T-helper 17 cell (primary cell): ENCODE measurements around the gene SUSD5. TPM values are rescaled to one million over a fixed set of nuclear protein-coding genes. Genes with fewer than 3 reads are reported as not detected.
A peak's percentile ranks its signal among the peaks of the same experiment; 100 is the strongest.
"Not testable (repeated sequence)": the region's sequence is repeated elsewhere in the genome, so short reads cannot be mapped to it uniquely, and the experiment has no call there.

Experiments
- ATAC-seq: fragments of 150-1000 bp; cut with Tn5 transposase; 2 replicates; pipeline ENCODE4 v1.10.0; 2021; ENCODE audit warnings: mild to moderate bottlenecking, moderate library complexity
- DNase-seq, 3 donors: peaks; one replicate each; pipeline versions ENCODE4 v3.0.0 to v3.0.0-alpha.2; 2020 to 2021
- H3K9me3 ChIP-seq: one replicate; pipeline ENCODE4 v1.7.0; 2013; ENCODE audit warnings: low read length, mild to moderate bottlenecking; ENCODE audit not compliant: control insufficient read depth, poor library complexity, severe bottlenecking
- H3K27ac Mint-ChIP-seq: one replicate; pipeline ENCODE4 v1.8.0; 2022; ENCODE audit warnings: mild to moderate bottlenecking, moderate library complexity, mixed read lengths
- H3K27me3 Mint-ChIP-seq: one replicate; pipeline ENCODE4 v1.8.0; 2022; ENCODE audit warnings: mixed read lengths
- H3K36me3 Mint-ChIP-seq: one replicate; pipeline ENCODE4 v1.8.0; 2022; ENCODE audit warnings: low read depth, mixed read lengths
- H3K4me1 Mint-ChIP-seq: one replicate; pipeline ENCODE4 v1.8.0; 2022; ENCODE audit warnings: mild to moderate bottlenecking, mixed read lengths
- H3K4me3 Mint-ChIP-seq: one replicate; pipeline ENCODE4 v1.8.0; 2022; ENCODE audit warnings: mild to moderate bottlenecking, moderate library complexity, mixed read lengths
- total RNA-seq, 4 donors: library from RNA in 2 of 4; stranded (reverse) in 2 of 4; gene quantifications; one replicate each; pipeline ENCODE4 v1.2.3 and lab custom pipeline; 2022 to 2026

Gene SUSD5
- total RNA-seq, 2 donors from 2014 or later, result not detected

- Mint-ChIP-seq H3K36me3 (peaks cover 3% of the 10 kb centered on the region), H3K27me3 (no peaks in the 10 kb centered on the region), H3K4me3 (peak overlapping the region; percentile 93), H3K27ac (peak overlapping the region; percentile 72), H3K4me1 (peaks cover 32% of the 10 kb centered on the region)
- no peaks in the 10 kb centered on the region for H3K9me3 ChIP-seq
- DNase-seq, result no peak
- no peak for ATAC-seq
These were observed 104.0 kb downstream of the SUSD5 start for GRCh38 chr3:33114622-33115023.

DNA sequence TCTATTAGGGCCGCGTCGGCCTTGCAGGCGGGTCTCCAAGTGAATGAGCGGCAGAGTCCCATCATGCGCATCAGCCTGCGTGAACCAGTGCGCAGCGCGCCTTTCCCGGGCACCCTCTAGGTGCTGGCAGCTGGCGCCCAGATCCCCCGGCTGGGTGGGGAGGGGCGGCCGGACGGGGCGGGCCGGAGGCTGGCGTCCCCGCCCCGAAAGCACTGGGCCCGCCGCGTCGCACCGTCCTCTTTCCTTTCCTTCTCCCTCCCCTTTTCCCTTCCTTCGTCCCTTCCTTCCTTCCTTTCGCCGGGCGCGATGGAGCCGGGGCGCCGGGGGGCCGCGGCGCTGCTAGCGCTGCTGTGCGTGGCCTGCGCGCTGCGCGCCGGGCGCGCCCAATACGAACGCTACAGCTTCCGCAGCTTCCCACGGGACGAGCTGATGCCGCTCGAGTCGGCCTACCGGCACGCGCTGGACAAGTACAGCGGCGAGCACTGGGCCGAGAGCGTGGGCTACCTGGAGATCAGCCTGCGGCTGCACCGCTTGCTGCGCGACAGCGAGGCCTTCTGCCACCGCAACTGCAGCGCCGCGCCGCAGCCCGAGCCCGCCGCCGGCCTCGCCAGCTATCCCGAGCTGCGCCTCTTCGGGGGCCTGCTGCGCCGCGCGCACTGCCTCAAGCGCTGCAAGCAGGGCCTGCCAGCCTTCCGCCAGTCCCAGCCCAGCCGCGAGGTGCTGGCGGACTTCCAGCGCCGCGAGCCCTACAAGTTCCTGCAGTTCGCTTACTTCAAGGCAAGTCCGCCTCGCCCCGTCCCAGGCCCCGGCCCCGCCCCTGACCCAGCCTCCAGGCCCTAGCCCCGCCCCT lies 104.6 kb downstream of the SUSD5 start, which contains the start of gene CRTAP:
Gene CRTAP (plus strand): TSS at position 243 of the 850 bp plus-strand sequence. CDS start 64 bp downstream, at position 307.
- Mint-ChIP-seq H3K27ac (peak within 1 kb of the TSS; percentile 72), H3K4me1 (peaks cover 27% of the 10 kb centered on the region), H3K36me3 (no peaks in the 10 kb centered on the region), H3K27me3 (no peaks in the 10 kb centered on the region), H3K4me3 (peak within 1 kb of the TSS; percentile 93)
- H3K9me3 ChIP-seq, result no peaks in the 10 kb centered on the region
- peak; percentile 76 to 82 (median 80) for DNase-seq
- peak; percentile 89 for ATAC-seq

- H3K9me3 ChIP-seq, result no peaks in the 10 kb centered on the region
- Mint-ChIP-seq H3K36me3 (no peaks in the 10 kb centered on the region), H3K4me3 (peak overlapping the region; percentile 66), H3K27ac (peak overlapping the region; percentile 70), H3K4me1 (peaks cover 6% of the 10 kb centered on the region), H3K27me3 (no peaks in the 10 kb centered on the region)
- no peak for DNase-seq
- no peak for ATAC-seq
These were observed 107.0 kb downstream of the SUSD5 start for GRCh38 chr3:33111581-33111980.

GRCh38 chr3:33106854-33107253 lies 111.8 kb downstream of the SUSD5 start:
- not testable (repeated sequence) for H3K27ac Mint-ChIP-seq, H3K9me3 ChIP-seq, DNase-seq, H3K4me1 Mint-ChIP-seq, H3K4me3 Mint-ChIP-seq, ATAC-seq, H3K36me3 Mint-ChIP-seq
- peaks cover 18% of the 10 kb centered on the region for H3K27me3 Mint-ChIP-seq

GRCh38 chr3:33105341-33105948 lies 113.2 kb downstream of the SUSD5 start:
- DNase-seq (no peak), ATAC-seq (no peak)
- Mint-ChIP-seq H3K27ac (no peak overlapping the region), H3K4me3 (no peak overlapping the region), H3K27me3 (peaks cover 18% of the 10 kb centered on the region), H3K4me1 (no peaks in the 10 kb centered on the region), H3K36me3 (peaks cover 2% of the 10 kb centered on the region)
- no peaks in the 10 kb centered on the region for H3K9me3 ChIP-seq

- peaks cover 2% of the 10 kb centered on the region for H3K36me3 Mint-ChIP-seq
- H3K27ac Mint-ChIP-seq, result no peak overlapping the region
- H3K4me1 Mint-ChIP-seq, result no peaks in the 10 kb centered on the region
- peaks cover 18% of the 10 kb centered on the region for H3K27me3 Mint-ChIP-seq
- H3K9me3 ChIP-seq, result no peaks in the 10 kb centered on the region
- H3K4me3 Mint-ChIP-seq, result no peak overlapping the region
- no peak for ATAC-seq
- DNase-seq, result no peak
These were observed 113.8 kb downstream of the SUSD5 start for GRCh38 chr3:33104803-33105202.

DNA sequence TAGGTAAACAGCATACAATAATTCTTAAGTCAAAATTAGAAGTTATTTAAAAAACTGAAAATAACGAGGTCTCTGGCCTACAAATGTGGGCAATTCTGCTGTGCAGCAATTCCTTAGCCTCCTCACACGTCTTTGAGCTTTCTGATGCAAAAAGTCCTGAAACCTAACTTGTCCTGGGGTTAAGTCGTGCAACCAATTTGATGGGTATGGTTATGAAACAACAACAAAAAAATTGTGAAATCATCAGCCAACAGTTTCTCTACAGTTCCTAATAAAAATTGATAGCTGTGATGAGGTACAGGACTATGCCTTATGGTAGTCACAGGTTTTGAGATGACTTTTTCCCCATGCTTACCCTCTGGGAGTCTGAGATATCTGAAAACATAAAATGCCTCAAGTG lies 115.1 kb downstream of the SUSD5 start:
- Mint-ChIP-seq H3K4me3 (no peak overlapping the region), H3K27me3 (peaks cover 18% of the 10 kb centered on the region), H3K36me3 (peaks cover 2% of the 10 kb centered on the region), H3K4me1 (peaks cover under 1% of the 10 kb centered on the region), H3K27ac (no peak overlapping the region)
- ATAC-seq, result no peak
- H3K9me3 ChIP-seq, result no peaks in the 10 kb centered on the region
- no peak for DNase-seq

GRCh38 chr3:33103034-33103433 lies 115.6 kb downstream of the SUSD5 start:
- Mint-ChIP-seq H3K27me3 (peaks cover 18% of the 10 kb centered on the region), H3K27ac (no peak overlapping the region), H3K4me3 (no peak overlapping the region), H3K36me3 (peaks cover 2% of the 10 kb centered on the region), H3K4me1 (peaks cover 2% of the 10 kb centered on the region)
- DNase-seq (no peak), ATAC-seq (no peak)
- no peaks in the 10 kb centered on the region for H3K9me3 ChIP-seq

GRCh38 chr3:33100229-33100628 lies 118.4 kb downstream of the SUSD5 start:
- peaks cover 12% of the 10 kb centered on the region for H3K4me1 Mint-ChIP-seq
- no peak overlapping the region for H3K4me3 Mint-ChIP-seq
- no peaks in the 10 kb centered on the region for H3K9me3 ChIP-seq
- no peak overlapping the region for H3K27ac Mint-ChIP-seq
- DNase-seq (no peak), ATAC-seq (no peak)
- peaks cover 12% of the 10 kb centered on the region for H3K27me3 Mint-ChIP-seq
- H3K36me3 Mint-ChIP-seq, result peaks cover 2% of the 10 kb centered on the region

Other genes starting within 250 kb of the SUSD5 start
- gene GLB1, start 121.7 kb downstream of the SUSD5 start, total RNA-seq, result 10 to 100 TPM; 29.8 to 37.3 TPM
- 10 to 100 TPM; 13.6 to 15.0 TPM for gene TMPPE, start 121.7 kb downstream of the SUSD5 start, total RNA-seq
- 10 to 100 TPM; 57.3 to 62.8 TPM for gene CRTAP, start 104.8 kb downstream of the SUSD5 start, total RNA-seq
- not detected for gene FBXL2, start 58.6 kb upstream of the SUSD5 start, total RNA-seq
- 10 to 100 TPM; 76.5 to 80.1 TPM for gene UBP1, start 221.6 kb upstream of the SUSD5 start, total RNA-seq